Stomach (tissue), 4 donors: ENCODE data around the gene IARS2.

Experiments
- EP300 ChIP-seq: sonication (generic); formaldehyde crosslinking; IDR thresholded peaks from one replicate; pipeline ENCODE4 v1.6.1; 2017; ENCODE audit warnings: antibody characterized with exemption
- POLR2A ChIP-seq, 4 donors: fragments of 450-650 bp; IDR thresholded peaks; one replicate each; pipeline ENCODE4 v1.6.1; 2016; ENCODE audit warnings: antibody characterized with exemption in 4 of 4, control low read depth in 2 of 4, mild to moderate bottlenecking in 1 of 4, moderate library complexity in 1 of 4

- no peak for TF ChIP-seq EP300
- TF ChIP-seq POLR2A (IDR thresholded peaks at IDR 0.05), result no peak
These were observed 43.3 kb downstream of the IARS2 start for GRCh38 chr1:220137019-220137786.
